Peyer's patch (tissue), 4 donors: ENCODE data around the gene CALR3. TPM values are rescaled to one million over a fixed set of nuclear protein-coding genes. Genes with fewer than 3 reads are reported as not detected.
"Not testable (repeated sequence)": the region's sequence is repeated elsewhere in the genome, so short reads cannot be mapped to it uniquely, and the experiment has no call there.

Experiments
- DNase-seq, 3 donors: peaks; one replicate each; pipeline ENCODE4 v3.0.0-alpha.2; 2017 to 2019
- H3K27ac ChIP-seq, 4 donors: fragments of 200-600 bp; sonication (generic); one replicate each; pipeline ENCODE4 v1.5.1; 2016 to 2019
- H3K27me3 ChIP-seq, 2 donors: fragments of 200-600 bp; sonication (generic); one replicate each; pipeline ENCODE4 v1.5.1; 2019
- H3K36me3 ChIP-seq, 3 donors: fragments of 200-600 bp; sonication (generic); one replicate each; pipeline ENCODE4 v1.5.1; 2016 to 2019
- H3K4me1 ChIP-seq, 4 donors: fragments of 200-600 bp; sonication (generic); one replicate each; pipeline ENCODE4 v1.5.1; 2016 to 2019
- H3K4me3 ChIP-seq, 4 donors: fragments of 200-600 bp; sonication (generic); 1 replicate in 3 of 4; 2 replicates in 1 of 4; pipeline ENCODE4 v1.5.1; 2016 to 2019; ENCODE audit warnings: mild to moderate bottlenecking in 1 of 4
- H3K9me3 ChIP-seq, 4 donors: fragments of 200-600 bp; sonication (generic); one replicate each; pipeline ENCODE4 v1.5.1; 2016 to 2019; ENCODE audit warnings: mild to moderate bottlenecking in 1 of 4
- POLR2A ChIP-seq, 2 donors: fragments of 450-650 bp; IDR thresholded peaks; one replicate each; pipeline ENCODE4 v1.5.1; 2017; ENCODE audit warnings: antibody characterized with exemption in 2 of 2, mild to moderate bottlenecking in 2 of 2, moderate library complexity in 2 of 2
- total RNA-seq, 4 donors: library from RNA; depleted of rRNA; stranded (reverse); fragments of >200 nt; gene quantifications; one replicate each; pipeline ENCODE4 v1.1.0, GENCODE V29; 2016
- TF ChIP-seq, protein P1 (sequence below), 6 experiments: fragments of 450-650 bp in 4 of 6; fragments of 200-600 bp in 2 of 6; sonication (generic) in 1 of 6; IDR thresholded peaks; one replicate each; pipeline ENCODE4 v1.5.1; 2017 to 2019; ENCODE audit warnings: antibody characterized with exemption in 6 of 6, mild to moderate bottlenecking in 3 of 6, moderate library complexity in 1 of 6

Gene CALR3
- total RNA-seq, 4 donors from 2014 or later = not detected

DNA sequence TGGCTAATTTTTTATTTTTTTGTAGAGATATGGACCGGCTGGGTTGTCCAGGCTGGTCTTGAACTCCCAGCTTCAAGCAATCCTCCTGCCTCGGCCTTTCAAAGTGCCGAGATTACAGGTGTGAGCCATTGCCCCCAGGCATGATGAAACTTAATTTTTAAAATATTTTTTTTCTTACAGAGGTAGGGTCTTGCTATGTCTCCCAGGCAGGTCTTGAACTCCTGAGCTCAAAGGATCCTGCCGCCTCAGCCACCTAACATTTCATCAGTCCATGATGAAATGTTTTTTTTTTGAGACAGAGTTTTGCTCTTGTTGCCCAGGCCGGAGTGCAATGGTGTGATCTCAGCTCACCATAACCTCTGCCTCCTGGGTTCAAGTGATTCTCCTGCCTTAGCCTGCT lies 12.6 kb upstream of the CALR3 start:
- H3K27ac ChIP-seq = no peak overlapping the region
- H3K27me3 ChIP-seq = no peaks in the 10 kb centered on the region
- no peak for DNase-seq
- no peak overlapping the region for H3K4me3 ChIP-seq
- no peaks in the 10 kb centered on the region for H3K4me1 ChIP-seq
- H3K9me3 ChIP-seq = no peaks in the 10 kb centered on the region
- no peak for TF ChIP-seq POLR2A (IDR thresholded peaks at IDR 0.05)
- TF ChIP-seq, protein P1, sequence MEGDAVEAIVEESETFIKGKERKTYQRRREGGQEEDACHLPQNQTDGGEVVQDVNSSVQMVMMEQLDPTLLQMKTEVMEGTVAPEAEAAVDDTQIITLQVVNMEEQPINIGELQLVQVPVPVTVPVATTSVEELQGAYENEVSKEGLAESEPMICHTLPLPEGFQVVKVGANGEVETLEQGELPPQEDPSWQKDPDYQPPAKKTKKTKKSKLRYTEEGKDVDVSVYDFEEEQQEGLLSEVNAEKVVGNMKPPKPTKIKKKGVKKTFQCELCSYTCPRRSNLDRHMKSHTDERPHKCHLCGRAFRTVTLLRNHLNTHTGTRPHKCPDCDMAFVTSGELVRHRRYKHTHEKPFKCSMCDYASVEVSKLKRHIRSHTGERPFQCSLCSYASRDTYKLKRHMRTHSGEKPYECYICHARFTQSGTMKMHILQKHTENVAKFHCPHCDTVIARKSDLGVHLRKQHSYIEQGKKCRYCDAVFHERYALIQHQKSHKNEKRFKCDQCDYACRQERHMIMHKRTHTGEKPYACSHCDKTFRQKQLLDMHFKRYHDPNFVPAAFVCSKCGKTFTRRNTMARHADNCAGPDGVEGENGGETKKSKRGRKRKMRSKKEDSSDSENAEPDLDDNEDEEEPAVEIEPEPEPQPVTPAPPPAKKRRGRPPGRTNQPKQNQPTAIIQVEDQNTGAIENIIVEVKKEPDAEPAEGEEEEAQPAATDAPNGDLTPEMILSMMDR (IDR thresholded peaks at IDR 0.05) = no peak
- H3K36me3 ChIP-seq = peaks cover 0 to 19% (median 0%) of the 10 kb centered on the region in 3 donors

DNA sequence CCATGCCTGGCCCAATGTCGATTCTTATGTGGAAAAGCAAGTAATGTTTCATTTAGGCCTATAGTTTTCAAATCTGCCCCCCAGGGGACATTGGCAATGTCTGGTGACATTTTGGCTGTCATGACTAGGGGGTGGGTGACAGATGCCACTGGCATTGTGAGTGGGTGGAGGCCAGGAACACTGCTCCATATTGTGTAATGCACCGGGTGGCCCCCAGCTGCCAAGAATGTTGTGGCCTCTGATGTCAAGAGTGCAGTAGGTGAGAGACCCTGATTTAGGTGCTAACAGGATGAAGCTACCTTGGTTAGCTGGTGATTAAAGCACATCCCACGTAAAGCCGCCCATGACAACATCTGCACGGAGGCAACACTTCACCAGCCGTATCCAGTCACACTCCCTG lies 11.0 kb upstream of the CALR3 start:
- no peak overlapping the region for H3K27ac ChIP-seq
- no peaks in the 10 kb centered on the region for H3K4me1 ChIP-seq
- no peaks in the 10 kb centered on the region for H3K27me3 ChIP-seq
- peaks cover 0 to 16% (median 0%) of the 10 kb centered on the region in 3 donors for H3K36me3 ChIP-seq
- no peaks in the 10 kb centered on the region for H3K9me3 ChIP-seq
- TF ChIP-seq POLR2A (IDR thresholded peaks at IDR 0.05) = no peak
- TF ChIP-seq, protein P1 (IDR thresholded peaks at IDR 0.05) = no peak
- no peak overlapping the region for H3K4me3 ChIP-seq
- DNase-seq = no peak

- not testable (repeated sequence) for H3K4me3 ChIP-seq, H3K4me1 ChIP-seq, DNase-seq, H3K27ac ChIP-seq, H3K9me3 ChIP-seq, H3K27me3 ChIP-seq
- H3K36me3 ChIP-seq = peaks cover 0 to 17% (median 0%) of the 10 kb centered on the region in 3 donors
Observed at GRCh38 chr19:16506161-16506560, 10.2 kb upstream of the CALR3 start.

DNA sequence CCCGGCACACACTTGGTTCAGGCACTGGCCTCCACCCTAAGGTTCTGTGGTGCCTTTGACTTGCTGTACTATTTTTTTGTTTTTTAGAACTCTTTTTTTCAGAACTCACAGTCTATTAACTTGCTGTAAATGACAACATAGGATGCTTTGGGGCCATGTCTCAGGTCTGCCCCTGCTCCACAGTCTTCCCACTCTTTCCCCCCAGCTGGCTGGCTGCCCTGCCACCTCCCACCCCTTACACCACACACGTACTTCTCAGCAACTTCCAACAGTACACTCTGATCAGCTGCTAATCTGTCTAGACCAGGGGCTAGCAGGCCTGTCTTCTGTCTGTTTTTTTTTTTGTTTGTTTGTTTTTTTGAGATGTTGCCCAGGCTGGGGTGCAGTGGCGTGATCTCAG lies 8.3 kb upstream of the CALR3 start:
- no peaks in the 10 kb centered on the region for H3K9me3 ChIP-seq
- H3K4me3 ChIP-seq = no peak overlapping the region
- H3K27me3 ChIP-seq = no peaks in the 10 kb centered on the region
- no peak for TF ChIP-seq POLR2A (IDR thresholded peaks at IDR 0.05)
- TF ChIP-seq, protein P1 (IDR thresholded peaks at IDR 0.05) = no peak
- DNase-seq = no peak
- no peaks in the 10 kb centered on the region for H3K4me1 ChIP-seq
- H3K36me3 ChIP-seq = peaks cover 0 to 10% (median 0%) of the 10 kb centered on the region in 3 donors
- H3K27ac ChIP-seq = no peak overlapping the region

DNA sequence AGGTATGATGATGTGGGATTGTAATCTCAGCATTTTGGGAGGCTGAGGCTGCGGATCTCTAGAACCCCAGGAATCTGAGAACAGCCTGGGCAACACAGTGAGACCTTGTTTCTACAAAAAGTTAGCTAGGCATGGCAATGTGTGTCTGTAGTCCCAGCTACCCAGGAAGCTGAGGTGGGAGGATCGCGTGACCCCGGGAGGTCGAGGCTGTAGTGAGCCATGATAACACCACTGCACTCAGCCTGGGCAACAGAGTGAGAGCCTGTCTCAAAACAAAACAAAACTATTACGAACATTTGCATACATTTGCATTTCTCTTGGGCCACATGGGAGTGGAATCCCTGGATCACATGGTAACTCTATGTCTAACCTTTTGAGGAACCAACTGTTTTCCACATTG lies 1.9 kb upstream of the CALR3 start:
- TF ChIP-seq POLR2A (IDR thresholded peaks at IDR 0.05) = no peak
- TF ChIP-seq, protein P1 (IDR thresholded peaks at IDR 0.05) = no peak
- Histone ChIP-seq H3K4me1 (peaks cover 0 to 8% (median 2%) of the 10 kb centered on the region in 4 donors), H3K4me3 (no peak overlapping the region), H3K9me3 (no peaks in the 10 kb centered on the region), H3K36me3 (peaks cover 0 to 3% (median 0%) of the 10 kb centered on the region in 3 donors), H3K27ac (no peak overlapping the region), H3K27me3 (no peaks in the 10 kb centered on the region)
- no peak for DNase-seq

GRCh38 chr19:16497042-16497441 lies 1.1 kb upstream of the CALR3 start:
- Histone ChIP-seq H3K9me3 (no peaks in the 10 kb centered on the region), H3K4me3 (peak overlapping the region; percentile 52 to 76 (median 70)), H3K36me3 (peaks cover 0 to 3% (median 0%) of the 10 kb centered on the region in 3 donors), H3K27ac (peak overlapping the region in 1 of 4 donors; percentile 65), H3K27me3 (no peaks in the 10 kb centered on the region), H3K4me1 (peaks cover 0 to 8% (median 2%) of the 10 kb centered on the region in 4 donors)
- DNase-seq = no peak
- no peak for TF ChIP-seq POLR2A (IDR thresholded peaks at IDR 0.05)
- TF ChIP-seq, protein P1 (IDR thresholded peaks at IDR 0.05) = no peak
